Measurements from ENCODE around the gene UPF2. TPM values are rescaled to one million over a fixed set of nuclear protein-coding genes. Genes with fewer than 3 reads are reported as not detected.

UPF2 gene
- total and polyA plus RNA-seq, 8 donors = 6.1 to 12.5 (median 9.0) TPM

DNA sequence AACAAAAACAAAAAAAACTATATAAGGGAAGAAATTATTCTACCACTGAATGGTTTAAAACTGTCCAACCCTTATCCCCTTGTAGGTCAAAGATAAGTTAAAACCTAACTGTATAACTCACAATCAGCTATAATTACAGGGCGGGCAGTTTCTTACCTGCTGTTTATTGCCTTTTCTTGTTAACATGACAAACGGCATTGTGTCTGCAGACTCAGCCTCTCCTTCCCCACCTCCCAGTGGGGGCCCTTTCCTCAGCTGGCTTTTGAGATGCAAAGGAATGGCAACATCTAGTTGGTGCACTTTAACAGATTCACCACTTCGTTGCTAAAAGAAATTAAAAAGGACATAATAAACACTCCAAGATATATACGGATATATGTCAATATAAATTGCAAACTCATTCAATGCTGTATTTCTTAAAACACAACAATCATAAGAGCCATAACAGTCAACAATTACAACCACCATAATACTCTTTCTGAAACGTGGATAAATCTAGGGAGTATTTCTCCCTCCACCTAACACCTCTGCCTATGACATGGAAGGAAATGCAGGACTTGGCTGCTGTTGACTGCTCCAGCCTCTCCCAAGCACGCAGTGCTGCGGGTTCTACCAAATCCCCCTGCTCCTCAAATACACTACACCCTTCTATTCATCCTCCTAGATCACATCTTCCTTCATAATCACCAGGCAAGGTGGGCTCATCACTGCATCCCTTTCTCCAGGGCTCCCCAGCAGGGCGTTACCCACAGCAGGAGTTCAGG lies 106.0 kb downstream of the UPF2 start:
- Histone ChIP-seq H3K36me3 (peaks cover 0 to 31% (median 0%) of the 10 kb centered on the region in 3 donors), H3K9me3 (no peaks in the 10 kb centered on the region), H3K27me3 (no peaks in the 10 kb centered on the region), H3K27ac (no peak overlapping the region), H3K4me3 (no peak overlapping the region), H3K4me1 (no peaks in the 10 kb centered on the region)
- intact Hi-C loops (cut with DNase I) = no loop called here
- DNase-seq (no peak), FAIRE-seq (no peak), ATAC-seq (no peak)
- 84 to 88% methylated on average over 8 of the region's 8 CpGs for WGBS, 2 donors
- TF ChIP-seq, protein P1, sequence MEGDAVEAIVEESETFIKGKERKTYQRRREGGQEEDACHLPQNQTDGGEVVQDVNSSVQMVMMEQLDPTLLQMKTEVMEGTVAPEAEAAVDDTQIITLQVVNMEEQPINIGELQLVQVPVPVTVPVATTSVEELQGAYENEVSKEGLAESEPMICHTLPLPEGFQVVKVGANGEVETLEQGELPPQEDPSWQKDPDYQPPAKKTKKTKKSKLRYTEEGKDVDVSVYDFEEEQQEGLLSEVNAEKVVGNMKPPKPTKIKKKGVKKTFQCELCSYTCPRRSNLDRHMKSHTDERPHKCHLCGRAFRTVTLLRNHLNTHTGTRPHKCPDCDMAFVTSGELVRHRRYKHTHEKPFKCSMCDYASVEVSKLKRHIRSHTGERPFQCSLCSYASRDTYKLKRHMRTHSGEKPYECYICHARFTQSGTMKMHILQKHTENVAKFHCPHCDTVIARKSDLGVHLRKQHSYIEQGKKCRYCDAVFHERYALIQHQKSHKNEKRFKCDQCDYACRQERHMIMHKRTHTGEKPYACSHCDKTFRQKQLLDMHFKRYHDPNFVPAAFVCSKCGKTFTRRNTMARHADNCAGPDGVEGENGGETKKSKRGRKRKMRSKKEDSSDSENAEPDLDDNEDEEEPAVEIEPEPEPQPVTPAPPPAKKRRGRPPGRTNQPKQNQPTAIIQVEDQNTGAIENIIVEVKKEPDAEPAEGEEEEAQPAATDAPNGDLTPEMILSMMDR (IDR thresholded peaks at IDR 0.05) = no peak

GRCh38 chr10:11934262-11934661 lies 108.3 kb downstream of the UPF2 start:
- no peak for FAIRE-seq
- H3K4me3 ChIP-seq = no peak overlapping the region
- 81 to 87% methylated on average over 7 of the region's 7 CpGs for WGBS, 2 donors
- no peaks in the 10 kb centered on the region for H3K4me1 ChIP-seq
- H3K36me3 ChIP-seq = peaks cover 0 to 42% (median 15%) of the 10 kb centered on the region in 3 donors
- no peaks in the 10 kb centered on the region for H3K27me3 ChIP-seq
- intact Hi-C loops (cut with DNase I) = no loop called here
- no peaks in the 10 kb centered on the region for H3K9me3 ChIP-seq
- no peak for ATAC-seq
- no peak for DNase-seq
- TF ChIP-seq, protein P1 (IDR thresholded peaks at IDR 0.05) = no peak
- no peak overlapping the region for H3K27ac ChIP-seq

DNA sequence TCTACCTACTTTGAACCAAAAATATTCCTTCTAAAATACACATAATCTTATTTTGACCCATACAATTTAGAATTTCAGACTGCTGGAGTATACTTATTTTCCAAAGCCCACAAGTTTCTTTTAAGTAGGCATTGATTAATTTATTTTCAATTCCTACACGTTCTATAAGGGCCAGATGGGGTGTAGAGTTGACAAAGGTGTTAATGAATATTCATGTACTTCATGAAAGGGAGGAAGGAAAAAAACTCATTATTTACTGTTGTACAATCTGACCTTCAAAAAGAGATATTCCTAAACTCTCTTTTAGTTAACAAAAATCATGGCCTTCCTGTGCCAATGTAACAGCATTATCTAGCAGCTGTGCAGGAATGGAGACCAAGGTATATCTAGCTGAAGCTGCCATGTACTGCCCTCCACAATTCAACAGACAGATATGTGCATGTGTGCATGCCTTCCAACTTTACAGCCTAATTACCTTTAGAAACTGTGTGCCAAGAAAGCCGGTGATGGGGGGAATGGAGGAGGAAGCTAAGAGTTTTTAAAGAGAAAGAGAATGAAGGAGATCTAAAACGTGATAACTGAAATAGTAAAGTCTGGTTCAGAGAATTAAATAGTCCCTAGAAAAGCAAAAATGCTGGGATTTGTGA lies 108.9 kb downstream of the UPF2 start:
- intact Hi-C loops (cut with DNase I) = no loop called here
- Histone ChIP-seq H3K27ac (no peak overlapping the region), H3K4me1 (no peaks in the 10 kb centered on the region), H3K27me3 (no peaks in the 10 kb centered on the region), H3K9me3 (no peaks in the 10 kb centered on the region), H3K4me3 (no peak overlapping the region), H3K36me3 (peaks cover 0 to 45% (median 17%) of the 10 kb centered on the region in 3 donors)
- DNase-seq (no peak), FAIRE-seq (no peak), ATAC-seq (no peak)
- TF ChIP-seq, protein P1 (IDR thresholded peaks at IDR 0.05) = no peak
- WGBS, 2 donors = 39 to 42% methylated on average over 3 of the region's 3 CpGs

DNA sequence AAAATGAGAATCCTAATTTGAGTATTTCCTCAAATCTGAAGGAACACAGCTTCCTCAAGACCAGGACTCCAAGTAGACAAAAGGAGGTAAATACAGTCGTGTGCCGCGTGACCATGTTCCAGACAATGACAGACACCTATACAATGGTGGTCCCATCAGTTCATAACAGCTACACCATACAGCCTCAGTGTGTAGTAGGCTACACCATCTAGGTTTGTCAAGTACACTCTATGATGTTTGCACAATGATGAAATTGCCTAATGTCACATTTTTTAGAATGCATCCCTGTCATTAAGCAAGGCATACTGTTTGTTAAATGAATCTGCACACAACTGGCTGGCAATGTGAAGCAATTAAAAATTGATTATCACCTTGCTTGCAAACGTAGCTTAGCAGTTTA lies 111.6 kb downstream of the UPF2 start:
- Histone ChIP-seq H3K27ac (no peak overlapping the region), H3K4me3 (no peak overlapping the region), H3K36me3 (peaks cover 0 to 66% (median 24%) of the 10 kb centered on the region in 3 donors), H3K4me1 (no peaks in the 10 kb centered on the region), H3K9me3 (no peaks in the 10 kb centered on the region), H3K27me3 (no peaks in the 10 kb centered on the region)
- ATAC-seq (no peak), FAIRE-seq (no peak), DNase-seq (no peak)
- TF ChIP-seq, protein P1 (IDR thresholded peaks at IDR 0.05) = no peak
- intact Hi-C loops (cut with DNase I) = no loop called here
- 92 to 94% methylated on average over 4 of the region's 4 CpGs for WGBS, 2 donors

Measured in pancreas (tissue), 10 donors.